WTC11 (cell line): ENCODE data around the gene PTPRU. TPM values are rescaled to one million over a fixed set of nuclear protein-coding genes. Genes with fewer than 3 reads are reported as not detected.

Source experiments
- ATAC-seq: fragments of 200-7000 bp; cut with Tn5 transposase; 2 replicates; pipeline ENCODE4 v1.10.0; 2021; ENCODE audit warnings: mild to moderate bottlenecking, moderate library complexity
- CTCF ChIA-PET: fragments of 300-600 bp; sonication (Branson Sonifier 250); formaldehyde crosslinking; loops from one replicate; lab custom pipeline; 2021; ENCODE audit warnings: antibody characterized with exemption; lab: Charles Lee
- POLR2A ChIA-PET: fragments of 350-600 bp; sonication (Branson Sonifier 250); formaldehyde crosslinking; loops from one replicate; lab custom pipeline; 2021; ENCODE audit warnings: antibody characterized with exemption; lab: Charles Lee
- DNase-seq: peaks from one replicate; pipeline ENCODE4 v3.0.0; 2021; ENCODE audit warnings: low spot score
- H3K27ac Mint-ChIP-seq: 2 replicates; pipeline ENCODE4 v1.8.0; 2021; ENCODE audit warnings: mixed read lengths
- H3K27me3 Mint-ChIP-seq: 2 replicates; pipeline ENCODE4 v1.8.0; 2021; ENCODE audit warnings: low read depth, mild to moderate bottlenecking, moderate library complexity, mixed read lengths
- H3K36me3 Mint-ChIP-seq: 2 replicates; pipeline ENCODE4 v1.8.0; 2021; ENCODE audit warnings: mixed read lengths
- H3K4me1 Mint-ChIP-seq: 2 replicates; pipeline ENCODE4 v1.8.0; 2022; ENCODE audit warnings: mixed read lengths
- H3K4me3 Mint-ChIP-seq: 2 replicates; pipeline ENCODE4 v1.8.0; 2021; ENCODE audit warnings: mild to moderate bottlenecking, moderate library complexity, mixed read lengths
- H3K9me3 Mint-ChIP-seq: 2 replicates; pipeline ENCODE4 v1.8.0; 2021; ENCODE audit warnings: mixed read lengths
- AFF4 ChIP-seq: sonication (generic); formaldehyde crosslinking; IDR thresholded peaks from 2 replicates; pipeline ENCODE4 v1.8.1; 2023; ENCODE audit warnings: mild to moderate bottlenecking, missing genetic modification reagents, borderline replicate concordance
- CTCF ChIP-seq: fragments of 200-600 bp; IDR thresholded peaks from 2 replicates; pipeline ENCODE4 v1.8.0; 2022; ENCODE audit warnings: antibody characterized with exemption
- E2F4 ChIP-seq: sonication (generic); formaldehyde crosslinking; IDR thresholded peaks from 2 replicates; pipeline ENCODE4 v1.8.1; 2022; ENCODE audit warnings: low read depth, mild to moderate bottlenecking, moderate library complexity, missing genetic modification reagents, borderline replicate concordance
- ETV6 ChIP-seq: sonication (generic); formaldehyde crosslinking; IDR thresholded peaks from 2 replicates; pipeline ENCODE4 v1.8.1; 2022; ENCODE audit warnings: mild to moderate bottlenecking, missing genetic modification reagents
- IRF1 ChIP-seq: sonication (generic); formaldehyde crosslinking; IDR thresholded peaks from 2 replicates; pipeline ENCODE4 v1.8.0; 2023; ENCODE audit warnings: missing genetic modification reagents
- IRF2 ChIP-seq: sonication (generic); formaldehyde crosslinking; IDR thresholded peaks from 2 replicates; pipeline ENCODE4 v1.8.0; 2022; ENCODE audit warnings: low read depth, missing genetic modification reagents, borderline replicate concordance
- KAT7 ChIP-seq: sonication (generic); formaldehyde crosslinking; IDR thresholded peaks from 2 replicates; pipeline ENCODE4 v1.8.1; 2023; ENCODE audit warnings: missing genetic modification reagents, mild to moderate bottlenecking, borderline replicate concordance
- NFATC4 ChIP-seq: fragments of 250-450 bp; sonication (Bioruptor Pico); IDR thresholded peaks from 2 replicates; pipeline ENCODE4 v1.9.0; 2021; ENCODE audit warnings: mild to moderate bottlenecking
- PREB ChIP-seq: sonication (generic); formaldehyde crosslinking; IDR thresholded peaks from 2 replicates; pipeline ENCODE4 v1.8.1; 2022; ENCODE audit warnings: mild to moderate bottlenecking, missing genetic modification reagents, moderate library complexity, borderline replicate concordance
- PRRX2 ChIP-seq: fragments of 250-450 bp; sonication (Bioruptor Pico); IDR thresholded peaks from 2 replicates; pipeline ENCODE4 v1.8.0; 2021; ENCODE audit warnings: mild to moderate bottlenecking
- RELA ChIP-seq: sonication (generic); formaldehyde crosslinking; IDR thresholded peaks from 2 replicates; pipeline ENCODE4 v1.8.1; 2022; ENCODE audit warnings: missing genetic modification reagents, mild to moderate bottlenecking, borderline replicate concordance
- STAT6 ChIP-seq: sonication (generic); formaldehyde crosslinking; conservative IDR thresholded peaks from 2 replicates; pipeline ENCODE4 v1.8.1; 2023; ENCODE audit warnings: mild to moderate bottlenecking, low read depth, missing genetic modification reagents, moderate library complexity
- TP53 ChIP-seq: sonication (generic); formaldehyde crosslinking; IDR thresholded peaks from 2 replicates; pipeline ENCODE4 v1.8.1; 2023; ENCODE audit warnings: mild to moderate bottlenecking, missing genetic modification reagents
- USF2 ChIP-seq: sonication (generic); formaldehyde crosslinking; IDR thresholded peaks from 2 replicates; pipeline ENCODE4 v1.8.1; 2023; ENCODE audit warnings: mild to moderate bottlenecking, missing genetic modification reagents, moderate library complexity
- ZBTB21 ChIP-seq: sonication (generic); formaldehyde crosslinking; IDR thresholded peaks from 2 replicates; pipeline ENCODE4 v1.8.1; 2023; ENCODE audit warnings: mild to moderate bottlenecking, missing genetic modification reagents, borderline replicate concordance
- ZNF423 ChIP-seq: fragments of 250-450 bp; sonication (Bioruptor Pico); IDR thresholded peaks from 2 replicates; pipeline ENCODE4 v2.1.2; 2022; ENCODE audit warnings: mild to moderate bottlenecking, moderate library complexity
- ZNF671 ChIP-seq: fragments of 250-450 bp; sonication (Bioruptor Pico); IDR thresholded peaks from 2 replicates; pipeline ENCODE4 v1.8.0; 2021; ENCODE audit warnings: mild to moderate bottlenecking
- total RNA-seq: library from RNA; stranded (reverse); gene quantifications from 3 replicates; pipeline ENCODE4 v1.2.3, GENCODE V29; 2021

PTPRU gene
- total RNA-seq, 1 experiment from 2014 or later = 75.4 TPM

- Mint-ChIP-seq H3K4me1 (peaks cover 11% of the 10 kb centered on the region), H3K4me3 (no peak overlapping the region), H3K9me3 (no peaks in the 10 kb centered on the region)
- CTCF ChIA-PET = interaction anchor here (0.9 kb wide), 1 partner anchor 12 kb away, joined by 3 read pairs; no protein-coding TSS in a partner anchor
- no peak for TF ChIP-seq E2F4 (CRISPR knock-in tag)
- TF ChIP-seq RELA (CRISPR knock-in tag) = no peak
- TF ChIP-seq IRF1 = no peak
- TF ChIP-seq PREB (CRISPR knock-in tag) = no peak
- no peak for TF ChIP-seq ZNF423
- no peak for TF ChIP-seq IRF2 (CRISPR knock-in tag)
- no peak for TF ChIP-seq ETV6 (CRISPR knock-in tag)
- TF ChIP-seq, all 79 proteins: peak for 0
- H3K36me3 Mint-ChIP-seq = peaks cover 5% of the 10 kb centered on the region
- no peak overlapping the region for H3K27ac Mint-ChIP-seq
- no peaks in the 10 kb centered on the region for H3K27me3 Mint-ChIP-seq
- ATAC-seq (no peak), DNase-seq (no peak)
- POLR2A ChIA-PET = no interaction called here
Observed at GRCh38 chr1:29320156-29320940, 84.0 kb downstream of the PTPRU start.

GRCh38 chr1:29321176-29321575 is 84.9 kb downstream of the PTPRU start:
- POLR2A ChIA-PET = no interaction called here
- peaks cover 15% of the 10 kb centered on the region for H3K4me1 Mint-ChIP-seq
- no peak for TF ChIP-seq PRRX2 (CRISPR knock-in tag)
- TF ChIP-seq ZNF671 (CRISPR knock-in tag) = no peak
- TF ChIP-seq USF2 = no peak
- no peak for TF ChIP-seq TP53 (CRISPR knock-in tag)
- TF ChIP-seq NFATC4 (CRISPR knock-in tag) = no peak
- no peak for TF ChIP-seq STAT6
- no peak for TF ChIP-seq CTCF
- TF ChIP-seq AFF4 = no peak
- no peak for TF ChIP-seq ZBTB21 (CRISPR knock-in tag)
- no peak for TF ChIP-seq KAT7 (CRISPR knock-in tag)

More at GRCh38 chr1:29321176-29321575, 84.9 kb downstream of the PTPRU start:
- CTCF ChIA-PET = interaction anchor here (0.9 to 1.3 kb wide), 3 partner anchors 8 to 11 kb away, joined by 3 to 4 read pairs (median 3); no protein-coding TSS in a partner anchor
- no peak for ATAC-seq
- Mint-ChIP-seq H3K27me3 (no peaks in the 10 kb centered on the region), H3K9me3 (no peaks in the 10 kb centered on the region), H3K4me3 (no peak overlapping the region), H3K27ac (no peak overlapping the region), H3K36me3 (peaks cover 5% of the 10 kb centered on the region)
- no peak for DNase-seq
